ENCODE measurements around the gene CLEC4C.

DNA sequence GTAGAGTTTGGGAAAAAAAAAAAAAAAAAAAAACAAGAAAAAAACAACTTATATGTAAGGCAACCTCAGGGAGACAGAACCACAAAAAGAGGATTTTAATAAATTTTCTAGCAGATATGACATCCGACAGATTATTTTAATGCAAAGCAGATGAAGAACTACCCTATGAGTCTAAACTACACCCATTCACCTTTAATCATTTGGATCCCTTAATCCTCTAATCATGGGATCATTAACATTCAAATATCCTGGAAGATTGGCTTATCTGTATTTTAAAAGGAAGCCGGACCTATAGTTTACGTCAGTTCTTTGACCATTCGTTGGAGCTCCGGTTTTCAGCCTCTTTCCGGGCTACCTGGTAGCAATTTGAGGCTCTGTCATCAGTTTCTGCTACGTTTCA, 36.0 kb downstream of the CLEC4C start, which contains the start of gene DPPA3:
- TF ChIP-seq, protein P1, sequence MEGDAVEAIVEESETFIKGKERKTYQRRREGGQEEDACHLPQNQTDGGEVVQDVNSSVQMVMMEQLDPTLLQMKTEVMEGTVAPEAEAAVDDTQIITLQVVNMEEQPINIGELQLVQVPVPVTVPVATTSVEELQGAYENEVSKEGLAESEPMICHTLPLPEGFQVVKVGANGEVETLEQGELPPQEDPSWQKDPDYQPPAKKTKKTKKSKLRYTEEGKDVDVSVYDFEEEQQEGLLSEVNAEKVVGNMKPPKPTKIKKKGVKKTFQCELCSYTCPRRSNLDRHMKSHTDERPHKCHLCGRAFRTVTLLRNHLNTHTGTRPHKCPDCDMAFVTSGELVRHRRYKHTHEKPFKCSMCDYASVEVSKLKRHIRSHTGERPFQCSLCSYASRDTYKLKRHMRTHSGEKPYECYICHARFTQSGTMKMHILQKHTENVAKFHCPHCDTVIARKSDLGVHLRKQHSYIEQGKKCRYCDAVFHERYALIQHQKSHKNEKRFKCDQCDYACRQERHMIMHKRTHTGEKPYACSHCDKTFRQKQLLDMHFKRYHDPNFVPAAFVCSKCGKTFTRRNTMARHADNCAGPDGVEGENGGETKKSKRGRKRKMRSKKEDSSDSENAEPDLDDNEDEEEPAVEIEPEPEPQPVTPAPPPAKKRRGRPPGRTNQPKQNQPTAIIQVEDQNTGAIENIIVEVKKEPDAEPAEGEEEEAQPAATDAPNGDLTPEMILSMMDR (IDR thresholded peaks at IDR 0.05), result no peak
- no peak for TF ChIP-seq ZFX (IDR thresholded peaks at IDR 0.05; ENCODE audit: borderline replicate concordance)
